Kidney (tissue), 14 donors: Measurements from ENCODE around the gene CCDC27. TPM values are rescaled to one million over a fixed set of nuclear protein-coding genes. Genes with fewer than 3 reads are reported as not detected.

Experiments
- DNase-seq, 5 donors: peaks; one replicate each; pipeline ENCODE4 v3.0.0-alpha.2; 2013 to 2020
- FAIRE-seq: peaks from 2 replicates; lab custom pipeline; 2012; peaks lifted over from hg19 to GRCh38; lab: Jason Lieb, UNC
- H3K27ac ChIP-seq, 2 donors: one replicate each; pipeline ENCODE4 v1.7.0; 2013; ENCODE audit warnings: low read depth in 2 of 2, low read length in 2 of 2, inconsistent platforms in 1 of 2
- H3K27me3 ChIP-seq: one replicate; pipeline ENCODE4 v1.7.1; 2013; ENCODE audit warnings: low read length, inconsistent platforms; ENCODE audit not compliant: control insufficient read depth, insufficient read depth
- H3K36me3 ChIP-seq, 3 donors: one replicate each; pipeline versions ENCODE4 v1.7.0 to v1.7.1; 2013; ENCODE audit warnings: low read length in 3 of 3, control low read depth in 1 of 3, inconsistent platforms in 1 of 3; ENCODE audit not compliant: insufficient read depth in 3 of 3, control insufficient read depth in 2 of 3
- H3K4me1 ChIP-seq, 3 donors: one replicate each; pipeline versions ENCODE4 v1.7.0 to v1.7.1; 2013; ENCODE audit warnings: low read length in 3 of 3, inconsistent platforms in 1 of 3, low read depth in 1 of 3; ENCODE audit not compliant: control insufficient read depth in 2 of 3, insufficient read depth in 2 of 3
- H3K4me3 ChIP-seq, 3 donors: one replicate each; pipeline versions ENCODE4 v1.7.0 to v1.8.1; 2013; ENCODE audit warnings: low read length in 3 of 3, control low read depth in 1 of 3, inconsistent platforms in 1 of 3
- H3K9ac ChIP-seq, 3 donors: one replicate each; pipeline versions ENCODE4 v1.7.0 to v1.7.1; 2013; ENCODE audit warnings: low read length in 3 of 3, control low read depth in 1 of 3, inconsistent platforms in 1 of 3
- H3K9me3 ChIP-seq, 3 donors: one replicate each; pipeline versions ENCODE4 v1.7.0 to v1.7.1; 2013; ENCODE audit warnings: low read length in 3 of 3, control low read depth in 1 of 3, inconsistent platforms in 1 of 3; ENCODE audit not compliant: control insufficient read depth in 2 of 3, insufficient read depth in 1 of 3
- CTCF ChIP-seq: IDR thresholded peaks from 3 replicates; pipeline ENCODE4 v1.5.1; 2012; ENCODE audit warnings: mild to moderate bottlenecking, moderate library complexity, borderline replicate concordance; ENCODE audit not compliant: insufficient read depth; ENCODE audit errors: extremely low read depth
- intact Hi-C: fragments of 100-400 bp; cut with DNase I; formaldehyde crosslinking; loops from one replicate; pipeline ENCODE4 v1.11.1; 2022
- polyA plus RNA-seq: library from polyadenylated mRNA; stranded (reverse); fragments of 350-450 nt; fragmentation: Illumina TruSeq; extraction: RNeasy Lipid Tissue Mini Kit (QIAGEN cat#74804); gene quantifications from one replicate; pipeline ENCODE4 v1.2.3, GENCODE V29; 2014; ENCODE audit warnings: low read depth, low replicate concordance; ENCODE audit not compliant: insufficient read depth
- total RNA-seq: library from RNA; stranded (reverse); fragmentation: NEBNext Ultra II Directional; extraction: Animal tissue kit (Norgen Biotek cat#: 25700); gene quantifications from one replicate; pipeline ENCODE4 v1.2.1, GENCODE V29; 2021
- donor health status: control.
- donor health status: control.
- donor health status: control.
- donor health status: control.
- donor health status: control.
- donor health status: DM: yes; HTN: yes; CAD: no.
- donor health status: Normal renal cell carcinoma (clear cell type).

CCDC27 gene
- total and polyA plus RNA-seq, 2 donors from 2014 or later = not detected

GRCh38 chr1:3790500-3790923 lies 38.3 kb downstream of the CCDC27 start:
- H3K36me3 ChIP-seq = peaks cover 0 to 7% (median 3%) of the 10 kb centered on the region in 3 donors
- H3K27me3 ChIP-seq = no peaks in the 10 kb centered on the region
- intact Hi-C loops = no loop called here
- no peak overlapping the region for H3K4me3 ChIP-seq
- H3K27ac ChIP-seq = no peak overlapping the region
- H3K4me1 ChIP-seq = peaks cover 0 to 9% (median 4%) of the 10 kb centered on the region in 3 donors
- TF ChIP-seq CTCF = no peak
- DNase-seq (peak in 1 of 5 donors; percentile 76), FAIRE-seq (no peak)
- no peaks in the 10 kb centered on the region for H3K9me3 ChIP-seq
- H3K9ac ChIP-seq = no peak overlapping the region

GRCh38 chr1:3790952-3791351 lies 38.7 kb downstream of the CCDC27 start:
- H3K4me1 ChIP-seq = peaks cover 0 to 9% (median 4%) of the 10 kb centered on the region in 3 donors
- no peak overlapping the region for H3K9ac ChIP-seq
- no peak for TF ChIP-seq CTCF
- DNase-seq = peak in 1 of 5 donors; percentile 58
- peaks cover 0 to 7% (median 3%) of the 10 kb centered on the region in 3 donors for H3K36me3 ChIP-seq
- FAIRE-seq = no peak
- intact Hi-C loops = no loop called here
- no peak overlapping the region for H3K27ac ChIP-seq
- H3K4me3 ChIP-seq = no peak overlapping the region
- no peaks in the 10 kb centered on the region for H3K27me3 ChIP-seq
- no peaks in the 10 kb centered on the region for H3K9me3 ChIP-seq

GRCh38 chr1:3795453-3796214 lies 43.4 kb downstream of the CCDC27 start:
- H3K4me1 ChIP-seq = peaks cover 0 to 10% (median 4%) of the 10 kb centered on the region in 3 donors
- H3K36me3 ChIP-seq = no peaks in the 10 kb centered on the region
- no peak for TF ChIP-seq CTCF
- peak overlapping the region in 1 of 2 donors; percentile 6 for H3K27ac ChIP-seq
- peak overlapping the region; percentile 50 to 79 (median 63) for H3K4me3 ChIP-seq
- intact Hi-C loops = no loop called here
- DNase-seq (peak in 1 of 5 donors; percentile 63), FAIRE-seq (no peak)
- H3K9ac ChIP-seq = peak overlapping the region; percentile 29 to 73 (median 30)
- no peaks in the 10 kb centered on the region for H3K27me3 ChIP-seq
- H3K9me3 ChIP-seq = no peaks in the 10 kb centered on the region
